OCI-LY3 (cell line): ENCODE results near the gene RGR.

Experiments
- CTCF ChIP-seq: fragments of 200-600, 300-600 bp; sonication (generic); IDR thresholded peaks from 2 replicates; pipeline ENCODE4 v1.5.1; 2014; ENCODE audit warnings: antibody characterized with exemption, low read length, low read depth
- EZH2phosphoT487 ChIP-seq: fragments of 200-600 bp; shearing (Covaris generic); IDR thresholded peaks from 2 replicates; pipeline ENCODE4 v1.6.1; 2018; ENCODE audit warnings: antibody characterized with exemption, mixed run types, low read depth

GRCh38 chr10:84201244-84201606, 43.6 kb upstream of the RGR start:
- TF ChIP-seq CTCF: peak; percentile 50
- no peak for TF ChIP-seq EZH2phosphoT487
